DMS153 (cell line): ENCODE measurements around the gene BNIP5.

ENCODE experiments used
- DNase-seq: peaks from one replicate; lab custom pipeline; 2025; lab: John Stamatoyannopoulos, UW

The BNIP5 gene

GRCh38 chr6:36336779-36337241 lies at the start of gene BNIP5:
Gene BNIP5 (minus strand): TSS chr6:36336888. CDS start chr6:36330690, 6,198 bp downstream.
- DNase-seq: no peak

- no peak for DNase-seq
These were observed 47.4 kb upstream of the BNIP5 start for GRCh38 chr6:36384095-36384494.

- DNase-seq: no peak
These were observed 46.9 kb upstream of the BNIP5 start for GRCh38 chr6:36383606-36384005.

GRCh38 chr6:36382976-36383375 lies 46.3 kb upstream of the BNIP5 start:
- no peak for DNase-seq

- no peak for DNase-seq
These were observed 45.1 kb upstream of the BNIP5 start for GRCh38 chr6:36381502-36382389.

GRCh38 chr6:36380166-36380565 lies 43.5 kb upstream of the BNIP5 start:
- no peak for DNase-seq

- DNase-seq: no peak
These were observed 42.2 kb upstream of the BNIP5 start for GRCh38 chr6:36378936-36379335.

- no peak for DNase-seq
These were observed 41.7 kb upstream of the BNIP5 start for GRCh38 chr6:36378243-36378920.

- DNase-seq: no peak
These were observed 40.9 kb upstream of the BNIP5 start for GRCh38 chr6:36377594-36377993.

GRCh38 chr6:36376742-36377141 lies 40.1 kb upstream of the BNIP5 start:
- no peak for DNase-seq

GRCh38 chr6:36376183-36376582 lies 39.5 kb upstream of the BNIP5 start:
- no peak for DNase-seq

GRCh38 chr6:36375644-36376155 lies 39.0 kb upstream of the BNIP5 start:
- DNase-seq: no peak

- DNase-seq: no peak
These were observed 38.3 kb upstream of the BNIP5 start for GRCh38 chr6:36374972-36375371.

GRCh38 chr6:36374194-36374593 lies 37.5 kb upstream of the BNIP5 start:
- DNase-seq: no peak

- no peak for DNase-seq
These were observed 36.8 kb upstream of the BNIP5 start for GRCh38 chr6:36373368-36374019.

GRCh38 chr6:36372088-36372487 lies 35.4 kb upstream of the BNIP5 start:
- DNase-seq: no peak

GRCh38 chr6:36371211-36371610 lies 34.5 kb upstream of the BNIP5 start:
- no peak for DNase-seq

GRCh38 chr6:36370638-36371037 lies 34.0 kb upstream of the BNIP5 start:
- no peak for DNase-seq

GRCh38 chr6:36368921-36369865 lies 32.5 kb upstream of the BNIP5 start:
- no peak for DNase-seq

- no peak for DNase-seq
These were observed 31.7 kb upstream of the BNIP5 start for GRCh38 chr6:36368421-36368820.

- DNase-seq: no peak
These were observed 31.1 kb upstream of the BNIP5 start for GRCh38 chr6:36367743-36368142.
